Esophagus squamous epithelium (tissue), 5 donors: ENCODE measurements around the gene R3HCC1L. TPM values are rescaled to one million over a fixed set of nuclear protein-coding genes. Genes with fewer than 3 reads are reported as not detected.

Source experiments
- DNase-seq: peaks from one replicate; lab custom pipeline; 2025; lab: John Stamatoyannopoulos, UW
- H3K27ac ChIP-seq, 4 donors: fragments of 200-600 bp; sonication (generic); one replicate each; pipeline ENCODE4 v1.5.1; 2016 to 2019; ENCODE audit warnings: mild to moderate bottlenecking in 1 of 4
- H3K27me3 ChIP-seq, 4 donors: fragments of 200-600 bp; sonication (generic); 1 replicate in 3 of 4; 2 replicates in 1 of 4; pipeline versions ENCODE4 v1.5.1 to v1.6.0; 2017 to 2021; ENCODE audit warnings: antibody characterized with exemption in 1 of 4
- H3K36me3 ChIP-seq, 3 donors: fragments of 200-600 bp; sonication (generic); one replicate each; pipeline ENCODE4 v1.5.1; 2016 to 2019
- H3K4me1 ChIP-seq, 3 donors: fragments of 200-600 bp; sonication (generic); one replicate each; pipeline ENCODE4 v1.5.1; 2017 to 2019
- H3K4me3 ChIP-seq, 4 donors: fragments of 200-600 bp; sonication (generic); 1 replicate in 3 of 4; 2 replicates in 1 of 4; pipeline ENCODE4 v1.5.1; 2016 to 2019; ENCODE audit warnings: mild to moderate bottlenecking in 2 of 4, moderate library complexity in 1 of 4
- H3K9me3 ChIP-seq, 3 donors: fragments of 200-600 bp; sonication (generic); one replicate each; pipeline ENCODE4 v1.5.1; 2016 to 2019
- POLR2A ChIP-seq, 4 donors: fragments of 450-650 bp; IDR thresholded peaks; one replicate each; pipeline ENCODE4 v1.6.1; 2017; ENCODE audit warnings: antibody characterized with exemption in 4 of 4, mild to moderate bottlenecking in 4 of 4, moderate library complexity in 3 of 4
- WGBS, 2 donors: methylation state at CpG; one replicate each; pipeline ENCODE4 v1.1.5; 2018; 5-methylcytosine and 5-hydroxymethylcytosine counted together
- intact Hi-C: fragments of 100-400 bp; cut with DNase I; formaldehyde crosslinking; loops from one replicate; pipeline ENCODE4 v1.15.0; 2022
- total RNA-seq, 4 donors: library from RNA; depleted of rRNA; stranded (reverse); fragments of >200 nt; gene quantifications; one replicate each; pipeline ENCODE4 v1.1.0, GENCODE V29; 2016
- TF ChIP-seq, protein P1 (sequence below), 6 experiments: fragments of 450-650 bp in 4 of 6; fragments of 200-600 bp in 2 of 6; sonication (generic) in 2 of 6; IDR thresholded peaks; one replicate each; pipeline ENCODE4 v1.5.1; 2016 to 2019; ENCODE audit warnings: antibody characterized with exemption in 6 of 6, mild to moderate bottlenecking in 4 of 6, moderate library complexity in 4 of 6
- donor health status: DM: yes; HTN: yes; CAD: no.

Gene R3HCC1L
- total RNA-seq, 4 donors from 2014 or later: 5.5 to 12.5 (median 10.1) TPM

DNA sequence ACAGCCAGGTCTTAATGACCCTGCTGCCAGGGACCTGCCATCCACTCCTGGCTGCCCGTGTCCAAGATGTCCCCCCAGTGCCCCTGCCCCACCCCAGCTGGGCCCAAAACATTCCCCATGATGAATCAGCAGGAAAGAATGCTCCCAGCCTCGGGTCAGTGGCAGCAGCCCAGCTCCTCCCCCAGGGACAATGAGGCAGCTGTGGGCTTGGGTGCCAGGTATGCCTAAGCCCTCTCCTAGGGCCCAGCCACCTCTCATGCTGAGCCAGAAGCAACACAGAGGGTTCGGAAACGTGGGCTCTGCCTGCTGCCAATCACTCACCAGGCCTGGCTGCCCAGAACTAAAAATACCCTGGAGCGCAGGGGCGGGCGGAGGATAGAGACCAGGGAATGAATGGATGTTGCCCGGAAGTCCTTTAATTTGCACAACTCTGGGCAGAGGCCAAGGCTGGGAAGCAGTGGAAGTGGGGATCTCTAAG lies 135.0 kb downstream of the R3HCC1L start:
- peak overlapping the region in 3 of 4 donors; percentile 58 to 89 (median 84) for H3K27ac ChIP-seq
- H3K4me3 ChIP-seq: peak overlapping the region in 1 of 4 donors; percentile 73
- no peaks in the 10 kb centered on the region for H3K9me3 ChIP-seq
- peaks cover 0 to 68% (median 0%) of the 10 kb centered on the region in 4 donors for H3K27me3 ChIP-seq
- TF ChIP-seq POLR2A (IDR thresholded peaks at IDR 0.05): no peak
- TF ChIP-seq, protein P1, sequence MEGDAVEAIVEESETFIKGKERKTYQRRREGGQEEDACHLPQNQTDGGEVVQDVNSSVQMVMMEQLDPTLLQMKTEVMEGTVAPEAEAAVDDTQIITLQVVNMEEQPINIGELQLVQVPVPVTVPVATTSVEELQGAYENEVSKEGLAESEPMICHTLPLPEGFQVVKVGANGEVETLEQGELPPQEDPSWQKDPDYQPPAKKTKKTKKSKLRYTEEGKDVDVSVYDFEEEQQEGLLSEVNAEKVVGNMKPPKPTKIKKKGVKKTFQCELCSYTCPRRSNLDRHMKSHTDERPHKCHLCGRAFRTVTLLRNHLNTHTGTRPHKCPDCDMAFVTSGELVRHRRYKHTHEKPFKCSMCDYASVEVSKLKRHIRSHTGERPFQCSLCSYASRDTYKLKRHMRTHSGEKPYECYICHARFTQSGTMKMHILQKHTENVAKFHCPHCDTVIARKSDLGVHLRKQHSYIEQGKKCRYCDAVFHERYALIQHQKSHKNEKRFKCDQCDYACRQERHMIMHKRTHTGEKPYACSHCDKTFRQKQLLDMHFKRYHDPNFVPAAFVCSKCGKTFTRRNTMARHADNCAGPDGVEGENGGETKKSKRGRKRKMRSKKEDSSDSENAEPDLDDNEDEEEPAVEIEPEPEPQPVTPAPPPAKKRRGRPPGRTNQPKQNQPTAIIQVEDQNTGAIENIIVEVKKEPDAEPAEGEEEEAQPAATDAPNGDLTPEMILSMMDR (IDR thresholded peaks at IDR 0.05): no peak
- intact Hi-C loops: loop anchor here (5.0 kb wide), 1 partner anchor 43 kb away; no protein-coding TSS in a partner anchor
- 18% methylated on average over 2 of the region's 8 CpGs; no CpG with 5 or more reads in 1 of the 2 donors for WGBS, 2 donors
- peaks cover 15 to 54% (median 21%) of the 10 kb centered on the region in 3 donors for H3K4me1 ChIP-seq
- no peak for DNase-seq
- H3K36me3 ChIP-seq: no peaks in the 10 kb centered on the region

GRCh38 chr10:98270073-98270740 lies 135.8 kb downstream of the R3HCC1L start:
- Histone ChIP-seq H3K27ac (peak overlapping the region in 2 of 4 donors; percentile 84 to 89), H3K4me1 (peaks cover 15 to 52% (median 21%) of the 10 kb centered on the region in 3 donors), H3K36me3 (no peaks in the 10 kb centered on the region), H3K9me3 (no peaks in the 10 kb centered on the region), H3K27me3 (peaks cover 0 to 71% (median 0%) of the 10 kb centered on the region in 4 donors), H3K4me3 (no peak overlapping the region)
- no peak for DNase-seq
- TF ChIP-seq POLR2A (IDR thresholded peaks at IDR 0.05): no peak
- TF ChIP-seq, protein P1 (IDR thresholded peaks at IDR 0.05): no peak
- intact Hi-C loops: no loop called here
- WGBS, 2 donors: 56 to 59% methylated on average over 8 to 10 of the region's 10 CpGs

DNA sequence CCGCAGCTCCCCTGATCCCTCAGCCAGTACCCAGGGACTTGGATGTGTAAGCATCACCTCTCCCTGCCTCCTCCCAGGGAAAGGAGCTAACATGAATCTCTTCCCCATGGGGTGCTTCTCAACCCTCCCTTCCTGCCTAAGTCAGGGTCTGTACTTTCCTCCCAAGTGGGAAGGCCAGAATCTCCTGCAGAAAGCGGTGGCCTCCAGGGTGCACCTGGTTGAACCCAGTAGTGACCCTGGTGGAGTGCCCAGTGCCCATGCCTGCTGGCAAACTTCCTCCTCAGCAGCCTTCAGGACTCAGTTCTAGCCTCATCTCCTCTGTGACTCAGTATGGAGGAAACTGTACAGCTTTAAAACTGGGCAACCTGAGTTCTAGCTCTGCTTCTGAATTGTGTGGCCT lies 136.3 kb downstream of the R3HCC1L start:
- WGBS, 2 donors: 93 to 94% methylated on average over 2 of the region's 2 CpGs
- Histone ChIP-seq H3K4me3 (no peak overlapping the region), H3K36me3 (no peaks in the 10 kb centered on the region), H3K27me3 (peaks cover 0 to 69% (median 0%) of the 10 kb centered on the region in 4 donors), H3K9me3 (no peaks in the 10 kb centered on the region), H3K4me1 (peaks cover 15 to 46% (median 21%) of the 10 kb centered on the region in 3 donors), H3K27ac (no peak overlapping the region)
- TF ChIP-seq, protein P1 (IDR thresholded peaks at IDR 0.05): no peak
- TF ChIP-seq POLR2A (IDR thresholded peaks at IDR 0.05): no peak
- intact Hi-C loops: no loop called here
- DNase-seq: no peak

DNA sequence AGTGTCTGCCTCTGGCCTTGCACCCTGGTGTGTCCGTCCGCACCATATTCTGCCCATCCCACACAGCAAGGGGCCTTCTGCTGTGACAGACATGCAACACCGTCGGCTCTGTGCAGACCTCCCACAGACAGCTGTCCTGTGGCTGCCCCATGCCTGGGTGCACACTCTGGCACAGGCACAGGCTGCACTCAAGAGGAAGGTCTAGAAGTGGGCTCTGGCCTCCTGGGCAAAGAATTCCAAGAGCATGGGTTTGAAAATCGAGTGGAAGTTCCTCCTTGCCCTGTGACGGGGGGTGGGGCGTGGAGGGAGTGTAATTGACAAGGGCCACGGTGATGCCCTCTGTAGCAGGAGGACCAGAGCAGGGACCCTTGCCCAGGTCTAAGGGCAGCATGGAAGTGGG lies 137.8 kb downstream of the R3HCC1L start:
- WGBS, 2 donors: 69 to 100% methylated on average over 3 to 6 of the region's 8 CpGs
- intact Hi-C loops: no loop called here
- no peaks in the 10 kb centered on the region for H3K36me3 ChIP-seq
- DNase-seq: no peak
- TF ChIP-seq POLR2A (IDR thresholded peaks at IDR 0.05): no peak
- TF ChIP-seq, protein P1 (IDR thresholded peaks at IDR 0.05): no peak
- peaks cover 0 to 55% (median 0%) of the 10 kb centered on the region in 4 donors for H3K27me3 ChIP-seq
- H3K9me3 ChIP-seq: no peaks in the 10 kb centered on the region
- H3K4me3 ChIP-seq: no peak overlapping the region
- H3K27ac ChIP-seq: no peak overlapping the region
- H3K4me1 ChIP-seq: peaks cover 15 to 32% (median 21%) of the 10 kb centered on the region in 3 donors

- Histone ChIP-seq H3K4me1 (peaks cover 13 to 28% (median 21%) of the 10 kb centered on the region in 3 donors), H3K27me3 (peaks cover 0 to 51% (median 0%) of the 10 kb centered on the region in 4 donors), H3K36me3 (no peaks in the 10 kb centered on the region), H3K4me3 (no peak overlapping the region), H3K27ac (no peak overlapping the region), H3K9me3 (no peaks in the 10 kb centered on the region)
- TF ChIP-seq POLR2A (IDR thresholded peaks at IDR 0.05): no peak
- TF ChIP-seq, protein P1 (IDR thresholded peaks at IDR 0.05): no peak
- DNase-seq: no peak
- 84 to 90% methylated on average over 10 of the region's 10 CpGs for WGBS, 2 donors
- intact Hi-C loops: no loop called here
Measured at GRCh38 chr10:98272656-98273055, 138.2 kb downstream of the R3HCC1L start.
